Spleen (tissue), 11 donors: Measurements from ENCODE around the gene SDHAF2. TPM values are rescaled to one million over a fixed set of nuclear protein-coding genes. Genes with fewer than 3 reads are reported as not detected.

Experiments
- DNase-seq: peaks from one replicate; pipeline ENCODE4 v3.0.0-alpha.2; 2020
- H3K27ac ChIP-seq, 8 donors: fragments of 200-600 bp; sonication (generic) in 7 of 8; 1 replicate in 4 of 8; 2 replicates in 4 of 8; pipeline versions ENCODE4 v1.5.0 to v1.8.0; 2016 to 2021; ENCODE audit warnings: inconsistent platforms in 4 of 8, mild to moderate bottlenecking in 4 of 8, moderate library complexity in 1 of 8
- H3K27me3 ChIP-seq, 7 donors: fragments of 200-600 bp; sonication (generic) in 6 of 7; replicated peaks in 1 of 7; 1 replicate in 4 of 7; 2 replicates in 3 of 7; pipeline versions ENCODE4 v1.5.0 to v1.8.0; 2016 to 2021; ENCODE audit warnings: inconsistent platforms in 3 of 7, mild to moderate bottlenecking in 1 of 7
- H3K36me3 ChIP-seq, 6 donors: fragments of 200-600 bp; sonication (generic) in 5 of 6; 1 replicate in 4 of 6; 2 replicates in 2 of 6; pipeline versions ENCODE4 v1.5.0 to v1.8.0; 2016 to 2021; ENCODE audit warnings: inconsistent platforms in 2 of 6
- H3K4me1 ChIP-seq, 6 donors: fragments of 200-600 bp; sonication (generic) in 5 of 6; 1 replicate in 3 of 6; 2 replicates in 3 of 6; pipeline versions ENCODE4 v1.5.0 to v1.8.0; 2016 to 2021; ENCODE audit warnings: inconsistent platforms in 3 of 6
- H3K4me3 ChIP-seq, 8 donors: fragments of 200-600 bp; sonication (generic) in 7 of 8; 1 replicate in 4 of 8; 2 replicates in 4 of 8; pipeline versions ENCODE4 v1.5.0 to v1.8.0; 2016 to 2021; ENCODE audit warnings: inconsistent platforms in 4 of 8, mild to moderate bottlenecking in 4 of 8, moderate library complexity in 2 of 8
- H3K9me3 ChIP-seq, 8 donors: fragments of 200-600 bp; sonication (generic) in 7 of 8; 1 replicate in 4 of 8; 2 replicates in 4 of 8; pipeline versions ENCODE4 v1.5.0 to v1.8.0; 2016 to 2021; ENCODE audit warnings: inconsistent platforms in 4 of 8
- POLR2A ChIP-seq, 3 donors: fragments of 450-650 bp; IDR thresholded peaks; one replicate each; pipeline ENCODE4 v1.5.1; 2017; ENCODE audit warnings: antibody characterized with exemption in 3 of 3, mild to moderate bottlenecking in 1 of 3
- POLR2AphosphoS5 ChIP-seq, 3 donors: sonication (generic); formaldehyde crosslinking; IDR thresholded peaks; one replicate each; pipeline ENCODE4 v1.5.1; 2017; ENCODE audit warnings: antibody characterized with exemption in 3 of 3
- WGBS, 5 donors: extraction: QIAGEN DNeasy Blood & Tissue Kit in 3 of 5; methylation state at CpG; one replicate each; pipeline versions ENCODE4 v1.1.5 to v1.1.7; 2013 to 2018; 5-methylcytosine and 5-hydroxymethylcytosine counted together
- intact Hi-C: fragments of 100-400 bp; cut with DNase I; formaldehyde crosslinking; loops from one replicate; pipeline ENCODE4 v1.15.0; 2023; ENCODE audit warnings: low total_unique reads
- polyA plus RNA-seq, 3 donors: library from polyadenylated mRNA; stranded (reverse); fragments of 200-250 nt; gene quantifications; one replicate each; pipeline ENCODE4 v1.2.1, GENCODE V29; 2013
- total RNA-seq, 7 donors: library from RNA; depleted of rRNA in 3 of 7; stranded (reverse); fragments of >200 nt in 3 of 7; fragmentation: NEBNext Ultra II Directional in 4 of 7; extraction: Animal tissue kit (Norgen Biotek cat#: 25700) in 4 of 7; gene quantifications; one replicate each; pipeline versions ENCODE4 v1.1.0 to v1.2.1, GENCODE V29; 2016 to 2021
- TF ChIP-seq, protein P1 (sequence below), 11 experiments: fragments of 200-600 bp in 7 of 11; fragments of 450-650 bp in 4 of 11; sonication (generic) in 4 of 11; IDR thresholded peaks in 8 of 11; conservative IDR thresholded peaks in 3 of 11; 1 replicate in 7 of 11; 2 replicates in 4 of 11; pipeline versions ENCODE4 v1.4.0 to v1.8.0; 2016 to 2021; ENCODE audit warnings: antibody characterized with exemption in 11 of 11, inconsistent platforms in 4 of 11, mild to moderate bottlenecking in 1 of 11
- donor health status: healthy with polysubstance abuse.
- donor health status: DM: no; HTN: no; CAD: no; lungs with moderate emphysema.
- donor health status: DM: no; HTN: no; CAD: no.
- donor health status: Bipolar disorder and iron deficiency.
- donor health status: healthy.
- donor health status: DM: no; HTN: no; CAD: no.
- donor health status: DM: yes; HTN: yes; CAD: no.

SDHAF2 gene
- total and polyA plus RNA-seq, 10 donors: 39.8 to 74.2 (median 53.6) TPM

DNA sequence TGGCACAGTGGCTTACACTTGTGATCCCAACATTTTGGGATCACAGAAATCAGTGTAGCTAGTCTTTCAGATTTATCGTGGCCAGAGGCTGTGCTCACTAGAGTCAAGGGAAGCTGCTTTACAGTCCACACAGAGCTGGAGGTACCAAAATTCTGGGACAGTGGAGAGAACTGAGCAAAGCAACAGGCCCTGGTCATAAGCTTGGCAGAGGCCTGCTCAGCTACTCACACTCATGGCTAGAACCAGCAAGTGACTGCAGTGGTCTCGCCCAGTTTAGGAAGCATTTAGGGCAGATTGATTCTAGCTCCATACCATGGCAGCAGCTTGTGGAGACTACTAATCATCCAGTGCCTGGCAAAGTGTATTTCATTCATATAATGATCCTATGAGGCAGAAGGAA is 28.8 kb upstream of the SDHAF2 start:
- Histone ChIP-seq H3K36me3 (peaks cover 0 to 100% (median 71%) of the 10 kb centered on the region in 6 donors), H3K27ac (peak overlapping the region in 1 of 8 donors; percentile 50), H3K27me3 (no peaks in the 10 kb centered on the region), H3K9me3 (no peaks in the 10 kb centered on the region), H3K4me3 (no peak overlapping the region), H3K4me1 (no peaks in the 10 kb centered on the region)
- no peak for DNase-seq
- WGBS, 5 donors: 71 to 96% (median 92%) methylated on average over 1 to 2 of the region's 2 CpGs
- intact Hi-C loops: no loop called here
- TF ChIP-seq, protein P1, sequence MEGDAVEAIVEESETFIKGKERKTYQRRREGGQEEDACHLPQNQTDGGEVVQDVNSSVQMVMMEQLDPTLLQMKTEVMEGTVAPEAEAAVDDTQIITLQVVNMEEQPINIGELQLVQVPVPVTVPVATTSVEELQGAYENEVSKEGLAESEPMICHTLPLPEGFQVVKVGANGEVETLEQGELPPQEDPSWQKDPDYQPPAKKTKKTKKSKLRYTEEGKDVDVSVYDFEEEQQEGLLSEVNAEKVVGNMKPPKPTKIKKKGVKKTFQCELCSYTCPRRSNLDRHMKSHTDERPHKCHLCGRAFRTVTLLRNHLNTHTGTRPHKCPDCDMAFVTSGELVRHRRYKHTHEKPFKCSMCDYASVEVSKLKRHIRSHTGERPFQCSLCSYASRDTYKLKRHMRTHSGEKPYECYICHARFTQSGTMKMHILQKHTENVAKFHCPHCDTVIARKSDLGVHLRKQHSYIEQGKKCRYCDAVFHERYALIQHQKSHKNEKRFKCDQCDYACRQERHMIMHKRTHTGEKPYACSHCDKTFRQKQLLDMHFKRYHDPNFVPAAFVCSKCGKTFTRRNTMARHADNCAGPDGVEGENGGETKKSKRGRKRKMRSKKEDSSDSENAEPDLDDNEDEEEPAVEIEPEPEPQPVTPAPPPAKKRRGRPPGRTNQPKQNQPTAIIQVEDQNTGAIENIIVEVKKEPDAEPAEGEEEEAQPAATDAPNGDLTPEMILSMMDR (IDR thresholded peaks at IDR 0.05 in 8 of 11, conservative IDR thresholded peaks at IDR 0.05 in 3 of 11): no peak
- TF ChIP-seq POLR2AphosphoS5 (IDR thresholded peaks at IDR 0.05): peak in 1 of 3 donors; percentile 7

DNA sequence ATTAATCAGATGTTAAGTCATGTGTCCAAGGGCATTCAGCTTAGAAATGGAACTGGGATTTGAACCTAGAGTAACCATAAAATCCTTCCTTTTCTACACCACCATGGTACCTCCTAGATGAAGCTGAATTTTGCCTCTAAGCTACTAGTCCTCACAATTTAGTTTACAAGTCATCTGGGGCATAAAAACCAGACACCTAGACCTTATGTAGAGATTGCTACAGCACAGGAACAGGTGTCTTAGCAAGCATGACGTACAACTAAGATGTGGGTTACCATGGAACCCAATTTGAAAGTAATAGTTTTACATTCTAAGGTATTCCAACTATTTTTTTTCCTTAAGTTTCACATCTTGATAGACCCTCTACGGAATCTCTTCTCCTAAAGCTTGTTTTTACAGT is 28.4 kb upstream of the SDHAF2 start:
- H3K9me3 ChIP-seq: no peaks in the 10 kb centered on the region
- WGBS, 5 donors: 90 to 96% (median 95%) methylated on average over 2 of the region's 2 CpGs
- no peaks in the 10 kb centered on the region for H3K27me3 ChIP-seq
- H3K36me3 ChIP-seq: peaks cover 0 to 100% (median 73%) of the 10 kb centered on the region in 6 donors
- no peak for DNase-seq
- peak overlapping the region in 1 of 8 donors; percentile 50 for H3K27ac ChIP-seq
- intact Hi-C loops: no loop called here
- TF ChIP-seq POLR2AphosphoS5 (IDR thresholded peaks at IDR 0.05): no peak
- no peak for TF ChIP-seq POLR2A (IDR thresholded peaks at IDR 0.05)
- TF ChIP-seq, protein P1 (IDR thresholded peaks at IDR 0.05 in 8 of 11, conservative IDR thresholded peaks at IDR 0.05 in 3 of 11): no peak
- H3K4me3 ChIP-seq: no peak overlapping the region
- no peaks in the 10 kb centered on the region for H3K4me1 ChIP-seq

DNA sequence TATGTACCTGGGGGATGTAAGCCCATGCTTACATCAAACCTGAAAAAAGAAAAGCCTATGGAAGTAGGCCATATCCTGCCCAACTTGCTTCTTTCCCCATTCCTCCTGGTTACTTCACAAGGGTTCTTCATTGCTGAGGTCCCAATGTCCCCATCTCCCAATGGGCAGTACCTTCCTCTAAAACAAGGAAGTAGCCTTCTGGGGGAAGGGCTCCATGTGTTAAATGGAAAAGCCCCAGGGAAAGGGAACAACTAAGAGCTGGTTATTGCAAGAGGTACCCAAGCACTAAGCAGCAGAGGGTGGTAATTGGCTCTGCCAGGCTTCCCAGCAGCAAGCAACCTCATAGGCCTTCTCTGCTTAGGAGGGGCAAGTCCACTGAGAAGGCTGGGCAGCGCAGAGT is 26.3 kb upstream of the SDHAF2 start:
- Histone ChIP-seq H3K4me3 (no peak overlapping the region), H3K4me1 (no peaks in the 10 kb centered on the region), H3K27ac (peak overlapping the region in 1 of 8 donors; percentile 24), H3K27me3 (no peaks in the 10 kb centered on the region), H3K36me3 (peaks cover 0 to 100% (median 79%) of the 10 kb centered on the region in 6 donors), H3K9me3 (no peaks in the 10 kb centered on the region)
- 92 to 99% (median 96%) methylated on average over 1 of the region's 1 CpG for WGBS, 5 donors
- intact Hi-C loops: no loop called here
- no peak for DNase-seq
- TF ChIP-seq POLR2A (IDR thresholded peaks at IDR 0.05) (no peak), POLR2AphosphoS5 (IDR thresholded peaks at IDR 0.05) (no peak)
- TF ChIP-seq, protein P1 (IDR thresholded peaks at IDR 0.05 in 8 of 11, conservative IDR thresholded peaks at IDR 0.05 in 3 of 11): no peak

DNA sequence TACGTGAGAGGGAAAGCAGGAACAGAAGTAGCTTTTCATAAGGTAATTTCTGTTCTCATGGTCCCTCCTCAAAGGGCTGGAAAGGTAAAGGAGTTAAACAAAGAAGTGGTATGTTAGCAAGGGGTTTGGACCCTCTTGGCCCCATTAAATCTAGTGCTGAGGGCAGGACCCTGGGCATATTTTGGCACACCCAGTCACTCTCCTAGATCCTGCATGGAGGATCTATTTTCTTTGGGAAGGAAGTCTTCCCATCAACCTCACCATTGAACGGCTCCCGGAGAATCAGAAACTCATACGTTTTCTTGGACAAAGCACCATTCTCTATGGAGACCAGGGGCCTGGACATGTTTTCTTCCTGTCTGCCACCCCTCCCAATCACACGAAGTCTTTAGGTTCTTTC is 25.8 kb upstream of the SDHAF2 start:
- DNase-seq: no peak
- peaks cover 0 to 100% (median 79%) of the 10 kb centered on the region in 6 donors for H3K36me3 ChIP-seq
- H3K27me3 ChIP-seq: no peaks in the 10 kb centered on the region
- no peaks in the 10 kb centered on the region for H3K4me1 ChIP-seq
- intact Hi-C loops: no loop called here
- peak overlapping the region in 1 of 8 donors; percentile 24 for H3K27ac ChIP-seq
- TF ChIP-seq, protein P1 (IDR thresholded peaks at IDR 0.05 in 8 of 11, conservative IDR thresholded peaks at IDR 0.05 in 3 of 11): no peak
- no peak for TF ChIP-seq POLR2A (IDR thresholded peaks at IDR 0.05)
- TF ChIP-seq POLR2AphosphoS5 (IDR thresholded peaks at IDR 0.05): no peak
- WGBS, 5 donors: 83 to 91% (median 85%) methylated on average over 5 of the region's 5 CpGs
- no peak overlapping the region for H3K4me3 ChIP-seq
- no peaks in the 10 kb centered on the region for H3K9me3 ChIP-seq
